Nephron (organoid): ENCODE results near the gene CTR9.

Experiments
- H3K27ac Mint-ChIP-seq, 3 experiments: 2 replicates each; pipeline ENCODE4 v1.8.0; 2020; ENCODE audit warnings: mixed read lengths in 3 of 3, mild to moderate bottlenecking in 2 of 3, moderate library complexity in 1 of 3
- H3K27me3 Mint-ChIP-seq: 2 replicates; pipeline ENCODE4 v1.8.0; 2021; ENCODE audit warnings: low read depth, mild to moderate bottlenecking, moderate library complexity, mixed read lengths
- H3K36me3 Mint-ChIP-seq: 2 replicates; pipeline ENCODE4 v1.8.0; 2020; ENCODE audit warnings: low read depth, mixed read lengths
- H3K4me1 Mint-ChIP-seq: 2 replicates; pipeline ENCODE4 v1.8.0; 2020; ENCODE audit warnings: mixed read lengths
- H3K4me3 Mint-ChIP-seq, 3 experiments: 2 replicates each; pipeline ENCODE4 v1.8.0; 2020; ENCODE audit warnings: mild to moderate bottlenecking in 3 of 3, mixed read lengths in 3 of 3, moderate library complexity in 2 of 3
- H3K9me3 Mint-ChIP-seq: 2 replicates; pipeline ENCODE4 v1.8.0; 2020; ENCODE audit warnings: mixed read lengths
- TF ChIP-seq, protein P1 (sequence below), 3 experiments: fragments of 200-600 bp; sonication (generic); IDR thresholded peaks; one replicate each; pipeline ENCODE4 v1.5.0; 2021; ENCODE audit warnings: antibody characterized with exemption in 3 of 3; ENCODE audit not compliant: unreplicated experiment in 3 of 3

CTR9 gene

DNA sequence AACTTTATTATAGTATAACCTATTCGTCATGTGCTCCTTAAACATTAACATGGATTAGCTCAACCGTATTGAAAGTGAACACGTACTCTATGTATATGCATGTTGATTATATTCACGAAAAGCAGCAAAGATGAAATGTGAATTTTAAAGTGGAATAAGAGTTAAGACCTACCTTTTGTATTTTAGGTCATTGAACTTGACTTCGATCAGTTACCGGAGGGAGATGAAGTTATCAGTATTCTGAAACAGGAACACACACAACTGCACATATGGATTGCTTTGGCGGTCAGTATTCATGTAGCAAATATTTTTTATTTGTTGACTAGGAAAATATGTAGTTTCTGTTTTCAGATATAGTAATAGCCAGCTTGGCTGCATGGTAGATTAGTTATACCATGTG is 1.4 kb downstream of the CTR9 start:
- H3K4me1 Mint-ChIP-seq: peaks cover 5% of the 10 kb centered on the region
- peaks cover 19% of the 10 kb centered on the region for H3K36me3 Mint-ChIP-seq
- TF ChIP-seq, protein P1, sequence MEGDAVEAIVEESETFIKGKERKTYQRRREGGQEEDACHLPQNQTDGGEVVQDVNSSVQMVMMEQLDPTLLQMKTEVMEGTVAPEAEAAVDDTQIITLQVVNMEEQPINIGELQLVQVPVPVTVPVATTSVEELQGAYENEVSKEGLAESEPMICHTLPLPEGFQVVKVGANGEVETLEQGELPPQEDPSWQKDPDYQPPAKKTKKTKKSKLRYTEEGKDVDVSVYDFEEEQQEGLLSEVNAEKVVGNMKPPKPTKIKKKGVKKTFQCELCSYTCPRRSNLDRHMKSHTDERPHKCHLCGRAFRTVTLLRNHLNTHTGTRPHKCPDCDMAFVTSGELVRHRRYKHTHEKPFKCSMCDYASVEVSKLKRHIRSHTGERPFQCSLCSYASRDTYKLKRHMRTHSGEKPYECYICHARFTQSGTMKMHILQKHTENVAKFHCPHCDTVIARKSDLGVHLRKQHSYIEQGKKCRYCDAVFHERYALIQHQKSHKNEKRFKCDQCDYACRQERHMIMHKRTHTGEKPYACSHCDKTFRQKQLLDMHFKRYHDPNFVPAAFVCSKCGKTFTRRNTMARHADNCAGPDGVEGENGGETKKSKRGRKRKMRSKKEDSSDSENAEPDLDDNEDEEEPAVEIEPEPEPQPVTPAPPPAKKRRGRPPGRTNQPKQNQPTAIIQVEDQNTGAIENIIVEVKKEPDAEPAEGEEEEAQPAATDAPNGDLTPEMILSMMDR (IDR thresholded peaks at IDR 0.05; ENCODE audit: unreplicated experiment in 3 of 3): no peak
- no peaks in the 10 kb centered on the region for H3K27me3 Mint-ChIP-seq
- no peaks in the 10 kb centered on the region for H3K9me3 Mint-ChIP-seq
- no peak overlapping the region for H3K27ac Mint-ChIP-seq
- peak overlapping the region; percentile 97 to 100 (median 99) for H3K4me3 Mint-ChIP-seq

GRCh38 chr11:10758957-10759356 is 7.9 kb downstream of the CTR9 start:
- H3K4me3 Mint-ChIP-seq: no peak overlapping the region
- H3K27ac Mint-ChIP-seq: no peak overlapping the region
- no peaks in the 10 kb centered on the region for H3K9me3 Mint-ChIP-seq
- no peaks in the 10 kb centered on the region for H3K4me1 Mint-ChIP-seq
- H3K36me3 Mint-ChIP-seq: peaks cover 23% of the 10 kb centered on the region
- H3K27me3 Mint-ChIP-seq: no peaks in the 10 kb centered on the region
- TF ChIP-seq, protein P1 (IDR thresholded peaks at IDR 0.05; ENCODE audit: unreplicated experiment in 3 of 3): peak in 1 of 3 experiments; percentile 11

DNA sequence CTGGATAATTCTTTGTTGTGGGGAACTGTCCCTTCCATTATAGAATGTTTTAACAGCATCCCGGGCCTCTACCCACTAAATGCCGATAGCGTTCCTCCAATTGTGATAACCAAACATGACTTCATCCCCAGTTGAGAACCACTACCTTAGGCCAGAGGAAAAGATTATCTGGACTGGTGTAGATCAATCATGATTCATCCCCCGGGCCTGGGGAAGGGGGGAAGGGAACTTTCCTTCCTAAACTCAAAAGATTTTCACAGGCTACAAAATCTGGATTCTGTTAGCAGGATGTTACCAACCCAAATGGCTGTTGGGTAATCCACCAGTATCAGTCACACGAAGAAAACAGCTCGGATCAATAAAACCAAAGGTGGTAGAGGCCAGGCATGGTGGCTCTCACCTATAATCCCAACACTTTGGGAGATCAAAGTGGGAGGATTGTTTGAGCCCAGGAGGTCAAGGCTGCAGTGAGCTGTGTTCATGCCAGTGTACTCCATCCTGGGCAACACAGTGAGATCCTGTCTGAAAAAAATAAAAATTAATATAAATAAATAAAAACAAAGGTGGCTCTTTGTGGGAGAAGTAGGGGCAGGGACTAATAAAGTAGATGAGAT is 10.1 kb downstream of the CTR9 start:
- no peak overlapping the region for H3K4me3 Mint-ChIP-seq
- no peaks in the 10 kb centered on the region for H3K9me3 Mint-ChIP-seq
- H3K4me1 Mint-ChIP-seq: no peaks in the 10 kb centered on the region
- no peak overlapping the region for H3K27ac Mint-ChIP-seq
- peaks cover 27% of the 10 kb centered on the region for H3K36me3 Mint-ChIP-seq
- TF ChIP-seq, protein P1 (IDR thresholded peaks at IDR 0.05; ENCODE audit: unreplicated experiment in 3 of 3): no peak
- no peaks in the 10 kb centered on the region for H3K27me3 Mint-ChIP-seq

GRCh38 chr11:10762185-10762584 is 11.1 kb downstream of the CTR9 start:
- Mint-ChIP-seq H3K27ac (no peak overlapping the region), H3K27me3 (no peaks in the 10 kb centered on the region), H3K4me1 (no peaks in the 10 kb centered on the region), H3K4me3 (no peak overlapping the region), H3K36me3 (peaks cover 32% of the 10 kb centered on the region), H3K9me3 (no peaks in the 10 kb centered on the region)
- TF ChIP-seq, protein P1 (IDR thresholded peaks at IDR 0.05; ENCODE audit: unreplicated experiment in 3 of 3): no peak

- H3K4me1 Mint-ChIP-seq: no peaks in the 10 kb centered on the region
- no peaks in the 10 kb centered on the region for H3K9me3 Mint-ChIP-seq
- peaks cover 32% of the 10 kb centered on the region for H3K36me3 Mint-ChIP-seq
- TF ChIP-seq, protein P1 (IDR thresholded peaks at IDR 0.05; ENCODE audit: unreplicated experiment in 3 of 3): no peak
- no peak overlapping the region for H3K27ac Mint-ChIP-seq
- no peak overlapping the region for H3K4me3 Mint-ChIP-seq
- H3K27me3 Mint-ChIP-seq: no peaks in the 10 kb centered on the region
Measured at GRCh38 chr11:10762913-10763421, 11.9 kb downstream of the CTR9 start.

DNA sequence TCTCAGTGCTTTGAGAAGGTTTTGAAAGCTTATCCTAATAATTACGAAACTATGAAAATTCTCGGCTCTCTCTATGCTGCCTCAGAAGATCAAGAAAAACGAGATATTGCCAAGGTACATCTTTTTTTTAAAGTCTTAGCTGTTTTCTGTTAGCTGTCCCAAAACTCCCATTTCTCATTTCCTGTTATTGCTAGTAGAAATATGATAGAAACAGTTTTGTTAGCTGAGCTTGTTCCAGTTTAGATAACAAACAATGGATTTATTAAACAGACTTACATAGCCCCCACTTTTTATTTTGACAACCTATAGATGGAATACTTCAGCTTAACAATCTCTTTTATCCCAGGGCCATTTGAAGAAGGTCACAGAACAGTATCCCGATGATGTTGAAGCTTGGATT is 12.7 kb downstream of the CTR9 start:
- peaks cover 32% of the 10 kb centered on the region for H3K36me3 Mint-ChIP-seq
- no peaks in the 10 kb centered on the region for H3K27me3 Mint-ChIP-seq
- no peaks in the 10 kb centered on the region for H3K4me1 Mint-ChIP-seq
- no peaks in the 10 kb centered on the region for H3K9me3 Mint-ChIP-seq
- TF ChIP-seq, protein P1 (IDR thresholded peaks at IDR 0.05; ENCODE audit: unreplicated experiment in 3 of 3): no peak
- H3K27ac Mint-ChIP-seq: no peak overlapping the region
- no peak overlapping the region for H3K4me3 Mint-ChIP-seq
